ENCODE results near the gene ZNF618.

DNA sequence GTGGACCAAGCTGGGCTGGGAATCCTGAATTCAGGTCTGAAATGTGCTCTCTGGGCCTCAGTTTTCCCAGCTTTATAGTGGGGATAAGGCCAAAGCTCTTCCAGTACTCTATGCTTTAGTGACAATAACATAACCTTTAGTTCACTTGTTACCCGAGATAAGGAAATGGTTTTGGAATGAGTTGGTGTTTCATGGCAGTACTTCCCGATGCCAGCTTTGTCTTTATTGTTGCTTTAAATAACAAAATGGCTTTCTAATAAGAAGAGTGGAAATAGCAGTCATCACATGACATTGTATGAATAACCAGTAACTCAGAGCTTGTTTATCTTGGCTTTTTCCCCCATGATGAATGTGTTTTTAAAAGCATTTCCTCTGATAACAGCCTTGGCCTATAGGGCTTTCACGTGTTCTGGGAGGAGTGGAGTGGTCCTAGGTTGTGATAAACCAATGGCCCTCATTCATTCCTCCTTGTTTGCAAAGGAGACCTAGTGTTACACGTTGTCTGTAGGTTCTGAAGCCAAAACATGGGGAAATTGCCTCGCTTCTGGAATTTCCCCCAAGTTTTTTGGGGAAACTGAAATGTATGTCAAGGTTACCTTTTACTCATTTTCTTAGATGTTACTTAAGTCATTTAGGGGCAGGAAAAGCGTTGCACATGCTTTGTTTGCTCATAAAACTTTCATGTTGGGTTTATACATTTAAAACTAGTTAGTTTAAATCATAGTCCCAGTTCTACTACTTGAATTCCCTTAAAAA, 53.7 kb downstream of the ZNF618 start:
- TF ChIP-seq, protein P1, sequence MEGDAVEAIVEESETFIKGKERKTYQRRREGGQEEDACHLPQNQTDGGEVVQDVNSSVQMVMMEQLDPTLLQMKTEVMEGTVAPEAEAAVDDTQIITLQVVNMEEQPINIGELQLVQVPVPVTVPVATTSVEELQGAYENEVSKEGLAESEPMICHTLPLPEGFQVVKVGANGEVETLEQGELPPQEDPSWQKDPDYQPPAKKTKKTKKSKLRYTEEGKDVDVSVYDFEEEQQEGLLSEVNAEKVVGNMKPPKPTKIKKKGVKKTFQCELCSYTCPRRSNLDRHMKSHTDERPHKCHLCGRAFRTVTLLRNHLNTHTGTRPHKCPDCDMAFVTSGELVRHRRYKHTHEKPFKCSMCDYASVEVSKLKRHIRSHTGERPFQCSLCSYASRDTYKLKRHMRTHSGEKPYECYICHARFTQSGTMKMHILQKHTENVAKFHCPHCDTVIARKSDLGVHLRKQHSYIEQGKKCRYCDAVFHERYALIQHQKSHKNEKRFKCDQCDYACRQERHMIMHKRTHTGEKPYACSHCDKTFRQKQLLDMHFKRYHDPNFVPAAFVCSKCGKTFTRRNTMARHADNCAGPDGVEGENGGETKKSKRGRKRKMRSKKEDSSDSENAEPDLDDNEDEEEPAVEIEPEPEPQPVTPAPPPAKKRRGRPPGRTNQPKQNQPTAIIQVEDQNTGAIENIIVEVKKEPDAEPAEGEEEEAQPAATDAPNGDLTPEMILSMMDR (IDR thresholded peaks at IDR 0.05; ENCODE audit: borderline replicate concordance, extremely low read depth, low read length, poor library complexity, severe bottlenecking): no peak
- TF ChIP-seq EZH2 (IDR thresholded peaks at IDR 0.05; ENCODE audit: borderline replicate concordance, low read depth, low read length, severe bottlenecking): no peak
